Activated T-cell treated with anti-CD3 and anti-CD28 coated beads for 4 hours (primary cell): ENCODE results near the gene ZSCAN30.

Source experiments
- DNase-seq: peaks from one replicate; pipeline ENCODE4 v3.0.0-alpha.2; 2020

Gene ZSCAN30

DNA sequence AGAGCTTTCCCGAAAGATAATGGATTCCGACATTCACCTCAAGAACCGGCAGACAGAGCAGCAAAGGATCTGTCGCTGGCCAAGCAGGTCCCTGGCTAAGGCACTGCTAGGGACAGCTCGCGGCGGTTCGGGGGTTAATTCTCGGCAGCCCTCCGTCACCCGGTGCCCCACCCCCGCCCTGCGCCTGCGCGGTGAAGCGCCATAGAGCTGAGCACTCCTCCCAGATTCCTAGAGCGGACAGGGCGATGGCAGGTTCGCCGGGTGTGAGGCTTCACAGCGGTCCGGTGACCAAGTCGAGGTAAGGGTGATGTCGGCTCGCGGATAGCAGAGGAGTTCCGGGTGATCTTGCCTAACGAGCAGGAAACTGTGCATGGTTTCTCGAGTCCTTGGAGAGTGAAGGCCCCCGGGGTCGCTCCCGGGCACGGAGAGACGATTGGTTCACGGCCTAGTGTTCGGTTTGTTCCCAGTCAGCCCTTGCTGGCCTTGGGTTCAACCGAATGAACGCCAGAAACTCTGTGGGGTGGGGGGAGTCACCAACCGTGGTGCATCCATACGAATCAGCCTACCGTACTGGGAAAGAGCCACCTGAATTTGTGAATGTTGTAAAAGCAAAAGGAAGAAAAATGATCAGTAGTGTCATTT, at the start of gene ZSCAN30:
TSS of gene ZSCAN30 (minus strand) at position 136 of the 642 bp plus-strand sequence. CDS start 25,877 bp downstream, outside the sequence.
- peak; percentile 94 for DNase-seq

DNA sequence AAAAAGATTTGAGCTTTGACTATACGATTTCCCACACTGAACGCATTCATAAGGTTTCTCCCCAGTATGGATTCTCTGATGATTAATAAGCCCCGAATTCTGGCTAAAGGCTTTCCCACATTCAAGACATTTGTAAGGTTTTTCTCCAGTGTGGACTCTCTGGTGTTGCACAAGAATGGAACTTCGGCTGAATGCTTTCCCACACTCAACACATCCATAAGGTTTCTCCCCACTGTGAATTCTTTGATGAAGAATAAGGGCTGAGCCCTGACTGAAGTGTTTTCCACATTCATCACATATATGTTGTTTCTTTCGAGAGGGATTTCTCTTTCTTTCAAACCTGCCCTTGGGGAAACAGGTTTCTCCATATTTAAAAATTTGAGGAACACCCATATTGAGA, 47.3 kb upstream of the ZSCAN30 start:
- DNase-seq = no peak

DNA sequence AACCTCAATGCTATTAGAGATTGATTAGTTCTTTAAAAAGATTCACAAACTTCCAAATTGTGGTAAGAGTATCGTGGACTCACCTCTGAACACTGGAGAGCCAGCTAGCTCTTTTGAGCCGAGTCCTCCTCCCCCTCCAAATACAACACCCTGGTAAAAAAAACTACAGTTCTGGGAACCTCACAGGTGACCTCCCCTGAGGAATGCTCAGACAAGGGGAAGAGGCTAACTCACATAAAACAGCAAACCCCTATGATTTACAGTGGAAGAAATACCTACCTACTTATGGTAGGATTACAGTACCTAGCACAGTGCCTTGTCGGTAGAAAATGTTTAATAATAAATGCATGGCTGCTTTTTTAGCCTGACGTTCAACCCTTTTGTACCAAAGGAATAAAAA, 45.8 kb upstream of the ZSCAN30 start:
- DNase-seq = no peak

DNA sequence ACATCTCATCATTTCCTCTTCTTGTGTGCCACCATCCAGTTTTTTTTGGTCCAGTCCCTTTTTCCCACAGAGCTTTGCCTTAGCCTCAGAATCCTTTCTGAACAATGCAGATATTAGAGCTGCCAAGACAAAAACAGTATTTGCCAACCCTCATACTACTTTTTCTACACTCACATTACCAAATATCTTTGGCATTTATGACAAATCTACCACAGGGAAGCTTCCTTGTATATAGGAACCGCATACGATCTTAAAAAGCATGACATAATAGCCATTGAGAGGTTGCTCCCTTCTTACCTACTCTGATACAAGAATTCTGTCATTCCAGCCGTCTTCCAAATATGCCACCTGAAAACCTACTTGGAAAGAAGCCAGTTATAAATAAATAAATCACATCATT, 44.8 kb upstream of the ZSCAN30 start:
- no peak for DNase-seq

DNA sequence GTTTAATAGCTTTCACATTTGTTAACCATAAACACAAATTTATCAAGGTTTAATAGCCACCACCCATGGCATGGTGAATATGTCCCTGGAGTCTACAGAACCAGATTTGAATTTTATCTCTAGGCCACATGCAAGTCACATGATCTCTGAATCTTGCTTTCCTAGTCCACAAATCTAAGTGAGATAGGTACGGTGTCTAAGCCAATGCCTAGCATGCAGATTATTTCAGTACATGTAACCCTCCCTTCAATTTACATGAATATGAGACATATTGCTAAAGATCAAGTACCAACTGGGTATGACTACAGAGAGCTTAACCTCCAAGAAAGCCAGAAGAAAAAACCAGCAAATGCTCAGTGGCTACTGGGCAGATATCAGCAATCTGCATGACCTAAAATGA, 44.2 kb upstream of the ZSCAN30 start:
- DNase-seq = no peak

DNA sequence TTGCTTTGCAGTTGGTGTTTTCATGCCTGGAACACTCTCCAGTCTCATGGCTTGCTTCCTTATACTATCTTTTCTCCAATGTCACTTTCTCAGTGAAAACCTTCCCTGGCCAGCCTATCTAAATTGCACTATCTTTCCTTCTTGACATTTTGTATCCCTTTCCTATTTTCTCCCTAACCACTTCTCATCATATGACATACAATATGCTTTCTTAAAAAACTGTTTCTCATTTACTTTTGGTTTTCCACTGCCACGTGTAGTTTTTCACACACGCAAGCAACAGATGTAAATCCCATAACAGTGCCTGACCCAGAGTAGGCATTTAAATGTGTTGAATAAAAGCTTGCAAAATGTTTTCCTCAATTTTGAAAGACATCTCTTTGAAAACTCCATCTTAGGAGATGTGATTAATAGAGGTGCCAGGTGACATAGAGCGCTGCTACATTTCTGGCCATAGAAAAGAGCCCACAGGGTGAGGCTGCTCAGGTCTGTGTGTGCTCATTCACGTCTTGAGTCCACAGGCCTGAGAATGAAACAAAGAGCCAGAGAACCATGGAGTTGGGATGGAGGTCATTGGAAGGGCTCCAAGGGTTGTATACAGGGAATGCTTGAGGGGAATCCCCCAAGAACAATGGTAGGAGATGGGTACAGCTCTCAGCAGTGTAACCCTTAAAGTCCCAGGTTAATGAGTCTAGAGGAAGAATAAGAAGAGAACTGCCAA, 41.5 kb upstream of the ZSCAN30 start:
- no peak for DNase-seq

DNA sequence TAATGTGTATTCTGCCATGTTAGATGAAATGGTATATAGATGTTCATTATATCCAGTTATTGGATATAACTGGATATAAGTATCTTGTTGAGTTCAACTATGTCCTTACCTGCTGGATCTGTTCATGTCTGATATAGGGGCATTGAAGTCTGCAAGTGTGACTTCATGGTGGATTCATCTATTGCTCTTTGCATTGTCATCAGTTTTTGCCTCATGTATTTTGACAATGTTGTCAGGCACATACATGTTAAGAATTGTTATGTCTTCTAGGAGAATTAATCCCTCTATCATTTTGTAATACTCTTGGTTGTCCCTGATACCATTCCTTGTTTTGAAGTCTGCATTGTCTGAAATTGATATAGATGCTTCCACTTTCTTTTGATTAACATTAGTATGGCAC, 38.8 kb upstream of the ZSCAN30 start:
- no peak for DNase-seq

DNA sequence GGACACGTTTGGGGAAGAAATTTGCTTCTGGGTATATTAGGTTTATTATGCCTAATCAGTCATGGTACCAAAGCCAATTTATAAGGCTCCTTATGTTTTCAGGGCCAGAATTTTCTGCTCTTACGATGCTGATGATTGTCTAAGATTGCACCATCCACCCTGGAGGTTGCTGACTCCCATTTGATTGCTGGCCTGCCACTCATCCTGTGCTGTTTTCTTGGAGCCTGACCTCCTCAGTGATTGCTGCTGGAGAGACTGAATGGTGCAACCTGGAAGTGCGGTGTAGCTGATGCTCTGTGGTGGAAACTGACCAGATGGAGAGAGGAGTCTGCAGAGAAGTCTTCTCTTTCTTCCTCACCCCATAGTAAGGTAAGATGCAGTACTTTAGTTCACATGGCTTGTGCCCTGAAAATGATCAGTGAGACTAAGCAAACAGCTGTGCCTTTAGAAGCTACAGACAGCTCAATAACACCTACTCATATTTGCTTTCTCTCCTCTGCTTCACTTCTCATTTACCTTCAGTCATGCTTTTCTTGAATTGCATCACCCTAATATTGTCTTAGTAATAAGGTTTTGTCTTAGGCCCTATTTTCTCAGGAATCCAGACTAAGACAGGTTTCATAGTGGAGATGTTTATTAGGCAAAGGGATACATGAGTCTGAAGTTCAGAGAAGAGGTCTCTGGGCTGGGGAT, 36.8 kb upstream of the ZSCAN30 start:
- no peak for DNase-seq

DNA sequence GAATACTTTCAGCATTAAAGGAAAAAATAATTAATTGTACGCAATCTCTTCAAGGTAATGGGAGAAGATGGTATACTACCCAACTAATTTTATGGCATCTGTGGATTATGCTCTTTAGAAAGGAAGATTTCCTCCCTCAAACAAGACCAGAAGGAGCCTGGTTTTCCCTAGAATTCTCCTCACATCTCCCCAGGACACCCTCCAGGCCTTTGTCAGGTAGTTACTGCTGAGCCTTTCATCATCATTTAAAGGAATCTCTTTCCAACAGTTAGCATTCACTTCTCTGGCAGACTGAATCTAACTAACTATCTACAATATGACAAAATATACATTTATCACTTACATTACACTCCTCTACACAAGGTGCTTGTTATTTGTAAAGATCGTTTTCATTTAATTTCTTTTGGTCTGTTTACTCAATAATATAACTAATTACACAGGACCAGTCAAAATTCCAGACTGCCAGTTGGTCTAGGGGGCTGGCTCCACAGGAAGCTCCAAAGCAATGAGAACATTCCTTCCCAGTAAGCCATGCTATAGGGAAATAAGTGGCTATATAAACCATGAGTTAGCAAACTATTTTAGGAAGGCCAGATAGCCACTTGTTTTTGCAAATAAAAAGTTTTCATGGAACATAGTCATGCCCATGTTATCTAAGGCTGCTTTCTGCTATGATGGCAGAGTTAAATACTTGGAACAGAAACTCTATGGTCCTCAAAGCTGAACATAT, 35.1 kb upstream of the ZSCAN30 start:
- no peak for DNase-seq

DNA sequence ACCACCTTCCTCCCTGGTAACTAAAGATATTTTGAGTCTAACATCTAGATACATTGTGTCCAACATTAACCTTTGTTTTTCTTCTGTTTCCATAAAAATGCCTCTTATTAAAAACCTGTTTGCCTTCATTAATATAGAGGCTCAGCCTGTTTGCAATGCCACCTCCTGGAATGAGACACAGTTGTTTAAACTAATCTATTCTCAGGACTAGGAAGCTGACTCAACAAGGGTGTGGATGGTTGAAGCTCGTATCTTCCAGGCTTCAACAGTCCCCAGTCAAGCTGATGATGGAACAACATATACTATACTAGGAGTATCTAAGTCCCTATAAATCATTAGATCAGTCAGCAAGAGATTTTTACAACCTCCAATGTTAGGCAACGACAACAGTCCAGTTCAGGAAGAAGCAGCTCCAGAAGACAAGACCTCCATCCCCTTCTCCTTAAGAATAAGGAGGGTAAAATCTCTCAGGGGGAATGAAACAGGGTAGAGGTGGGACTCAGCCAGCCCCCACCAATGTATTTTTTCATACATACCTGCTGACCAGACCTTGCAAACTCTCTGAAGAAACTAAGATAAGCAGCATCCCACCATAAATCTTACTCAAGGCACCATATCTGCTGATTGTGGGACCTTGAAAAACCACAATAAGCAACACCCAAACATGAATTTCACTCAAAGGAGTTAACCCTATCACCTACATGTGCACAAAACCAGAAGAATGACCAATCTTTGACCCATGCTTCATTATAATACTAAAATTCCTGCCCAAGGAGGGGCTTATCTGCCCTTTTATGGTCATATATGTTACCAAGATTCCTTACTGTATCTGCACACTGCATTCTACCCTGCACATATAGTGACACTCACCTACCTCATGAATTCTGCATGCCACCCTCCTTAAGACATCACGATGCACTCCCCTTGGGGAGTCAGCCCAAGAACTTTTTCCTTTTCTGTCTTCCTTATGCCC, 32.7 kb upstream of the ZSCAN30 start:
- DNase-seq = no peak

DNA sequence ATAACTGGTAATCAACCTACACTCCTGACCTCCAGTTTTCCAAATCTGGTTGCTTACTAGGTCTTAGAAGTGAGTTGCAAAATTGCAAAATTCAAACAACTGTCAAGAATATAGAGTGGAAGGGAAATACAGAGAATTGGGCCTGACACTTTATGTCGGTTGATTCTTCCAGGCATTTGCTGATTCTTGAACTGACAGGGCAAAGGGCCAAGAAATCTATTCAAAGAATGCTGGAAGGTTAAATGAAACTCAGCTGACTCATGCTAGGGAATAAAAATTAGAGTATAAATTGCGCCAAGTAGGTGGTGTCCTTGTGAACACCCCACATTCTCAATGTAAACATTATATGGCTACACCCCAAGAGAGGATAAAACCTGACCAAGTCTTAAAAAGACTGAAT, 21.5 kb upstream of the ZSCAN30 start:
- no peak for DNase-seq

DNA sequence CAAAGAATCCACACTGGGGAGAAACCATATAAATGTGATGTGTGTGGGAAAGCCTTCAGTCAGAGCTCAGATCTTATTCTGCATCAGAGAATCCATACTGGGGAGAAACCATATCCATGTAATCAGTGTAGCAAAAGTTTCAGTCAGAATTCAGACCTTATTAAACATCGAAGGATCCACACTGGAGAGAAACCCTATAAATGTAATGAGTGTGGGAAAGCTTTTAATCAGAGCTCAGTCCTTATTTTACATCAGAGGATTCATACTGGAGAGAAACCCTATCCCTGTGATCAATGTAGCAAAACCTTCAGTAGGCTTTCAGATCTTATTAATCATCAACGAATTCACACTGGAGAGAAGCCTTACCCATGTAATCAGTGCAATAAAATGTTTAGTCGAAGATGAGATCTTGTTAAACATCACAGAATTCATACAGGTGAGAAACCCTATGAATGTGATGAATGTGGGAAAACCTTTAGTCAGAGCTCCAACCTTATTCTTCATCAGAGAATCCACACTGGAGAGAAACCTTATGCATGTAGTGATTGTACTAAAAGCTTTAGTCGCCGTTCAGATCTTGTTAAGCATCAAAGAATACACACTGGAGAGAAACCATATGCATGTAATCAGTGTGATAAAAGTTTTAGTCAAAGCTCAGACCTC, 16.7 kb upstream of the ZSCAN30 start:
- no peak for DNase-seq

DNA sequence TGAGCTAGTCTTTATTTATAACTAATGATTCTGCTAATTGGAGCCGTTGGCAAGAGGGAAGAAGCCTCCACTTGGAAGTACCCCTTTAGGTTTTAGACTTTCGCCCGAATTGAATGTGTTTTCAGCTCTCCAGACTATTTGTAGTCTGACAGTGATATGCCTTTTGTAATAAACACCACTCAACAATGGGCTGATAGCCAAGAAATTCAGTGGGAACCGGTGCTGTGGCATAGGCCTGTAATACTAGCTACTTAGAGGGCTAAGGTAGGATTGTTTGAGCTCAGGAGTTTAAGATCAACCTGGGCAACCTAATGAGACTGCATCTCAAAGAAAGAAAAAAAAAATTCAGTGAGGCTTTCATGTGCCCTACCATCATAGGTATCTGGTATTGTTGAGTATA, 13.6 kb upstream of the ZSCAN30 start:
- no peak for DNase-seq

DNA sequence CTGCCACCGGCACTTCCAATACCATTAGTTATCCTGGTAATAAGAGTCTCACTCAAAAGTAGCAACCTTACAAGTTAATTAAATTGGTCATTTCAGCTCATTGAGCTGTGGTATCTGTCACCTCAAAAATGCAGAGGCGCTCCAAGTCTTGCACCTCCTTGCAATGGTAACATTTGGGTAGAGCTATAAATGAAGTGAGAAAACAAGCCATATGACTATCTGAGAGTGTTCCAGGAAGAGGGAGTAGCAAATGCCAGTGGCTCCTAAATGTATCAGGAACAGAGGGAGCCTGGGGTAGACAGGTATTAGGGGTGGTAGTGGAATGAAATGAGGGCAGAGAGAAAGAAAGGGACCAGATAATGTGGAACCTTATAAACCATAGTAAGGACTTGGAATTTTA, 6.0 kb upstream of the ZSCAN30 start:
- DNase-seq = no peak

DNA sequence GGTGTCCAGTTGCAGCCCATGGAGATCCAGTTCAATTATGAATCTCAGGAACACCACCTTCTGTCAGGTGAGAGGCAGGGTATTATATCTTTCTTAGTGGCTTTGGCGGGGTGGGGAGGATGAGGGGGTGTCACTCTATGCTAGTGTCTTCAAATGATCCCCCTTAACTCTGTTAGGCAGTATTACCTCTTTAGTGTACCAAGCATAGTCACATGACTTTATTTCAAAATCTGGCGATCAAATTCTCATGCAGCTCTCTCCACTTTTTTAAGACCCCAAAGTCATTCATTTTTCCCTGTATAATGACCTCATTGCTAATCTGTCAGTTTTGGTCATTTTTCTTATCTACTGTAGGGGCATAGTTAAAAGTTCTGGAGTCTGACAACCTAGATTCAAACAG, 1.1 kb upstream of the ZSCAN30 start:
- DNase-seq = no peak

DNA sequence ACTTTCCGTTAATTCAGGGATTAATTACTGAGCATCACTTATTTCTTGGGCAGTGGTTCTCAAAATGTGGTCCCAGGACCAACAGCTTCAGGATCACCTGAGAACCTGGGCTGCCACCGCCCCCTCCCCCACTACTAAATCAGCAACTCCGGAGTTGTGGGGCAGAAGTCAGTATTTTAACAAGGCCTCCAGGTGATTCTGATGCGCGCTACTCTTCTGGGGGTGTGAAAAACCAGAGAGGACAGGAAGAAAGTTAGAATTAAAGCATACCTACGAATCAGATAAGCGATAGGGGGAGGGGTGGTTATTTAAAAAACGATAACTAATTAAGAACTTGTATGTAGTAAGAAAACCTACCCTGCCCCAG, 319 bp downstream of the ZSCAN30 start:
- DNase-seq = no peak

DNA sequence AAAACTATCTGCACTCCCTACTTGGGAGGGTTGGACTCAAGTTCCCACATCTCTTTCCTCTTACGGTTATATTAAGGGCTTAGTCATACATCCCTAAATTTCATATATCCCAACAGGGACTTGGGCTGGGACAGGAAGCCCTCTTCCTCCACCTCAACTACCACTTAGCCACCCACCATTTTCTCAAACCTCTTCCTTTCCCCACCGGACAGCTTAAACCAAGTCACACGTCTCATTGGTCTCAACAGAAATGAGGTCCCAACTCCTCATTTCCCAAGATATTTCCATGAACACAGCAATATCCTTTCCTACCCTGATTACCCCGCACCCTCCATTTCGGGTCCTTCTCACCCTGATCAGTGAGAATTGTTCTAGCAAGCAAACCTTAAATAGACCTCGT, 736 bp downstream of the ZSCAN30 start:
- no peak for DNase-seq

DNA sequence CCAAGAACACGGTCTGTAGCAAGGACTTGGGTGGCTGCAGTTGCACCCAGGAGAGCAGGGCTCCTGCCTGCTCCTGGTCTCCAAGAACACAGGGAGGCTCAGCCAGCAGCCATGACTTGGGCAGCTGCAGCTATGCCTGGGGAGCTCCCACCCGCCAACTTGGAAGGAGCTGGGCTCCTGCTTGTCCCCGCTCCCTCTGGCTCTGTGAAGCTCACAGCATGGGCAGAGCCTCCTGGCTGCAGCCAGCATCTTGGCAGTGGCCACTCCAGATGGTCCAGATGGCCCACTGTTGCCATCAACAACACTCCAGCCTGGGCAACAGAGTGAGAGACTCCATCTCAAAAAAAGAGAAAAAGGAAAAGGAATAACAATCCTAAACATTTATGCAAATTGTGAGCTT, 5.2 kb downstream of the ZSCAN30 start:
- DNase-seq = no peak

DNA sequence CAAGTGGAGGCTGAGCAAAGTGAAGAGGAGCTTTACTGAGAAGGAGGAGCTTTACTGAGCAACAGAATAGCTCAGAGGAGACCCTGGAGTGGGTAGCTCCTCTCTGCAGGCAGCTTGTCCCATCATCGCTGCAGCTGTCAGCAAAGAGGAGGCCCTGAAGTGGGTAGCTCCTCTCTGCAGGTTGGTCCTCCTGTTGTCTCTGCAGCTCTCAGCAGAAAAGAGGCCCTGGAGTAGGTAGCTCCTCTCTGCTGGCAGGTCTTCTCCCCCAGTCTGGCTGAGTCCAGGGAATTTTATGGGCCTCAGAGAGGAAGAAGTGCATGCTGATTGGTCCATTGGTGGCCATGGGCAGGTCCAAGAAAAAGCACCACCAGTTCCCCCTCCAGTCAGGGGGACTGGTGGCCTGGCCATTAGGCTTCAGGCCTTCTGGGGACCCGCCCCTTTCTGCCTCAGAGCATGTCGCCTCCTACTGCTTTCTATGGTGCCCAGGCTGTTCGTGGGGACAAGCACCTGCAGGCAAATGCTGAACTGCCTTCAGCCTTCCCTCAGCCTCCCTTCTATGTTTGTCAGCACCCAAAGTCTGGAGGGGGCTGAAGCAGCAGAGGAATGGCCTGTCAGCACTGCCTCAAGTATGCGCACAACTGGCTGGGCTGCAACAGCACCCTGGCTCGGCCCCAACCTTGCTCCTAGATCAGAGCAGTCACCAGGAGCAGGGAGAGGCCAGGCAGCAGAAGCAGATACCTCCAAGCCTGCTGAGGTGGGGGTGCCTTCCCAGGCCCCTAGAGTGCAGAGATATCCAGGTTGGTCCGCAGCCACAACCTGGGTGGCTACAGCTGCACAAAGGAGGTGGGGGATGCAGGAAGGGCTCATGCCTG, 5.9 kb downstream of the ZSCAN30 start:
- DNase-seq = no peak

DNA sequence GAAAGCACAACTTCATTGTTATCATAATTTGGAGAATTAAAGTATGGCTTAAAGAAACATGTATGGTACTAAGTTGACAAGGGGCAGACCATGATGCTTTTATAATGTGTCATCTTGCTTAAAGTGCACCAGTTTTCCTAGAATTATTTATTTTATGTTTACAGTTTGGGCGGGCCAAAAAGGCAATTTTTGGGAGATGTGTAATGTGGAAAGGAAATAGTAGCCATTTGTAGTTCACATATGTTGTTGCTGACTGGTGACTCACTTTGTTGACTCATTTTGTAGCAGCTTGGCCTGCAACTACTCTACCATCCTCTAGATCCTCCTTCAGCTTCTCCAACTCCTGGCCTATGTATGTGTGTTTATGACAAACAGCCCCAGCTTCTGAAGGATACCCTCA, 7.7 kb downstream of the ZSCAN30 start:
- DNase-seq = no peak

DNA sequence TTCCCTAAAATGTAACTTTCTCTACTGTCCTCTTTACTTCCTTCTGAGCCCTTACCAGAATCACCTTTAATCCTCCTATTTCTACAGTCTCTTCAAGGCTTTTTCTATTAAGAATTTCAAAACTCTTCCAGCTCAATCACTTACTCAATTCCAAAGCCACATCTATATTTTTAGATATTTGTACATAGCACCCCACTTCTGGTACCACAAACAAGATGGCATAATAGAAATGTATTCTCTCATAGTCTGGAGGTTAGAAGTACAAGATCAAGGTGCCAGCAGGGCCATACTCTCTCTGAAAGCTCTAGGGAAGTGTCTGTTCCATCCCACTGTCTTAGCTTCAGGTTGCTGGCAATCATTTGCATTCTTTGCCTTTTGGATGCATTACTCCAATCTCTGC, 11.1 kb downstream of the ZSCAN30 start:
- no peak for DNase-seq
